OCI-M1 (cell line): ENCODE results near the gene ATG7.
A peak's percentile ranks its signal among the peaks of the same experiment; 100 is the strongest.

Experiments
- DNase-seq: peaks from one replicate; lab custom pipeline; 2025; lab: John Stamatoyannopoulos, UW

Gene ATG7

GRCh38 chr3:11271986-11272904 is at the start of gene ATG7:
Gene ATG7 (plus strand): TSS chr3:11272397. CDS start chr3:11298696, 26,299 bp downstream.
- DNase-seq: peak; percentile 99

GRCh38 chr3:11224010-11224409 is 48.2 kb upstream of the ATG7 start:
- no peak for DNase-seq

GRCh38 chr3:11224870-11225229 is 47.3 kb upstream of the ATG7 start:
- DNase-seq: no peak

GRCh38 chr3:11226042-11226370 is 46.2 kb upstream of the ATG7 start:
- no peak for DNase-seq

GRCh38 chr3:11228041-11228440 is 44.2 kb upstream of the ATG7 start:
- DNase-seq: no peak

GRCh38 chr3:11230125-11230524 is 42.1 kb upstream of the ATG7 start:
- DNase-seq: no peak

- DNase-seq: no peak
These were observed 41.4 kb upstream of the ATG7 start for GRCh38 chr3:11230832-11231231.

GRCh38 chr3:11235385-11235784 is 36.8 kb upstream of the ATG7 start:
- no peak for DNase-seq

- DNase-seq: peak; percentile 80
These were observed 35.4 kb upstream of the ATG7 start for GRCh38 chr3:11236588-11237461.

GRCh38 chr3:11238060-11238459 is 34.1 kb upstream of the ATG7 start:
- no peak for DNase-seq

- DNase-seq: peak; percentile 30
These were observed 33.3 kb upstream of the ATG7 start for GRCh38 chr3:11238880-11239279.

- DNase-seq: no peak
These were observed 32.4 kb upstream of the ATG7 start for GRCh38 chr3:11239796-11240195.

- DNase-seq: peak; percentile 66
These were observed 31.7 kb upstream of the ATG7 start for GRCh38 chr3:11240496-11240895.

- no peak for DNase-seq
These were observed 28.0 kb upstream of the ATG7 start for GRCh38 chr3:11244121-11244677.

GRCh38 chr3:11245276-11245675 is 26.9 kb upstream of the ATG7 start:
- DNase-seq: no peak

- no peak for DNase-seq
These were observed 26.2 kb upstream of the ATG7 start for GRCh38 chr3:11245827-11246662.

- DNase-seq: no peak
These were observed 25.6 kb upstream of the ATG7 start for GRCh38 chr3:11246663-11246970.

GRCh38 chr3:11247362-11247761 is 24.8 kb upstream of the ATG7 start:
- DNase-seq: no peak

GRCh38 chr3:11248596-11248995 is 23.6 kb upstream of the ATG7 start:
- no peak for DNase-seq

GRCh38 chr3:11250902-11251806 is 21.0 kb upstream of the ATG7 start:
- no peak for DNase-seq

GRCh38 chr3:11251807-11252176 is 20.4 kb upstream of the ATG7 start:
- DNase-seq: no peak
